HG03066 (cell line): ENCODE measurements around the gene HDAC1.
"Not testable (repeated sequence)": the region's sequence is repeated elsewhere in the genome, so short reads cannot be mapped to it uniquely, and the experiment has no call there.

Experiments used
- ATAC-seq: cut with Tn5 transposase; IDR thresholded peaks from one replicate; pipeline ENCODE4 v1.9.1; 2021; ENCODE audit warnings: low read depth; ENCODE audit not compliant: unreplicated experiment

HDAC1 gene

GRCh38 chr1:32341971-32342370 lies 50.1 kb downstream of the HDAC1 start:
- no peak for ATAC-seq

- ATAC-seq: no peak
Measured at GRCh38 chr1:32342704-32343103, 50.8 kb downstream of the HDAC1 start.

- no peak for ATAC-seq
Measured at GRCh38 chr1:32345289-32345827, 53.5 kb downstream of the HDAC1 start.

- ATAC-seq: no peak
Measured at GRCh38 chr1:32346532-32347157, 54.8 kb downstream of the HDAC1 start.

GRCh38 chr1:32349211-32349708 lies 57.4 kb downstream of the HDAC1 start:
- ATAC-seq: no peak

- ATAC-seq: peak; percentile 45
Measured at GRCh38 chr1:32350785-32351398, 59.0 kb downstream of the HDAC1 start.

GRCh38 chr1:32351399-32352238 lies 59.7 kb downstream of the HDAC1 start:
- ATAC-seq: peak; percentile 81

- no peak for ATAC-seq
Measured at GRCh38 chr1:32352239-32352745, 60.4 kb downstream of the HDAC1 start.

GRCh38 chr1:32352831-32353383 lies 61.0 kb downstream of the HDAC1 start:
- ATAC-seq: no peak

- no peak for ATAC-seq
Measured at GRCh38 chr1:32353431-32353830, 61.5 kb downstream of the HDAC1 start.

GRCh38 chr1:32353886-32354570 lies 62.1 kb downstream of the HDAC1 start:
- no peak for ATAC-seq

- not testable (repeated sequence) for ATAC-seq
Measured at GRCh38 chr1:32355778-32356177, 63.9 kb downstream of the HDAC1 start.

GRCh38 chr1:32356478-32356877 lies 64.6 kb downstream of the HDAC1 start:
- ATAC-seq: no peak

GRCh38 chr1:32357614-32358013 lies 65.7 kb downstream of the HDAC1 start:
- ATAC-seq: no peak

GRCh38 chr1:32358435-32358834 lies 66.6 kb downstream of the HDAC1 start:
- ATAC-seq: no peak

GRCh38 chr1:32361308-32361673 lies 69.4 kb downstream of the HDAC1 start:
- no peak for ATAC-seq

GRCh38 chr1:32361674-32362473 lies 70.0 kb downstream of the HDAC1 start:
- no peak for ATAC-seq

- no peak for ATAC-seq
Measured at GRCh38 chr1:32362474-32363313, 70.8 kb downstream of the HDAC1 start, which contains the start of the genes FAM229A and TSSK3. FAM229A (minus strand) TSS chr1:32362485; CDS start chr1:32362091, 394 bp downstream. TSSK3 (plus strand) TSS chr1:32362539; CDS start chr1:32362702, 163 bp downstream.
